HFFc6 (cell line): ENCODE results near the gene GPR12. TPM values are rescaled to one million over a fixed set of nuclear protein-coding genes. Genes with fewer than 3 reads are reported as not detected.

ENCODE experiments used
- DNase-seq: peaks from one replicate; pipeline ENCODE4 v3.0.0-alpha.2; 2018
- H3K27ac Mint-ChIP-seq: 2 replicates; pipeline ENCODE4 v1.8.0; 2020; ENCODE audit warnings: mild to moderate bottlenecking, mixed read lengths
- H3K27me3 Mint-ChIP-seq: 2 replicates; pipeline ENCODE4 v1.8.0; 2021; ENCODE audit warnings: mild to moderate bottlenecking, moderate library complexity, mixed read lengths; ENCODE audit not compliant: insufficient read depth
- H3K36me3 Mint-ChIP-seq: 2 replicates; pipeline ENCODE4 v1.8.0; 2021; ENCODE audit warnings: low read depth, mixed read lengths
- H3K4me1 Mint-ChIP-seq: 2 replicates; pipeline ENCODE4 v1.8.0; 2020; ENCODE audit warnings: low read depth, mixed read lengths
- H3K4me3 Mint-ChIP-seq: 2 replicates; pipeline ENCODE4 v1.8.0; 2020; ENCODE audit warnings: mild to moderate bottlenecking, moderate library complexity, mixed read lengths
- H3K9me3 Mint-ChIP-seq: 2 replicates; pipeline ENCODE4 v1.8.0; 2020; ENCODE audit warnings: mild to moderate bottlenecking, mixed read lengths
- CTCF ChIP-seq: fragments of 200-600 bp; sonication (generic); IDR thresholded peaks from 2 replicates; pipeline ENCODE4 v1.5.0; 2021; ENCODE audit warnings: antibody characterized with exemption, mild to moderate bottlenecking
- total RNA-seq, 6 experiments: library from RNA; stranded (reverse); fragmentation: NEBNext Ultra II Directional; extraction: Animal tissue kit (Norgen Biotek cat#: 25700); gene quantifications; 2 replicates in 1 of 6; 3 replicates in 5 of 6; pipeline ENCODE4 v1.2.3, GENCODE V29; 2021

GPR12 gene
- total RNA-seq, 6 experiments from 2014 or later = not detected

- Mint-ChIP-seq H3K36me3 (no peaks in the 10 kb centered on the region), H3K27ac (no peak overlapping the region), H3K4me3 (no peak overlapping the region), H3K4me1 (no peaks in the 10 kb centered on the region), H3K9me3 (no peaks in the 10 kb centered on the region), H3K27me3 (peaks cover 17% of the 10 kb centered on the region)
- no peak for DNase-seq
- no peak for TF ChIP-seq CTCF
These were observed 41.7 kb downstream of the GPR12 start for GRCh38 chr13:26718872-26719271.

GRCh38 chr13:26718146-26718545 lies 42.4 kb downstream of the GPR12 start:
- H3K4me1 Mint-ChIP-seq = no peaks in the 10 kb centered on the region
- no peak for DNase-seq
- no peaks in the 10 kb centered on the region for H3K36me3 Mint-ChIP-seq

GRCh38 chr13:26716984-26717383 lies 43.6 kb downstream of the GPR12 start:
- no peaks in the 10 kb centered on the region for H3K36me3 Mint-ChIP-seq
- no peaks in the 10 kb centered on the region for H3K4me1 Mint-ChIP-seq
- no peak overlapping the region for H3K27ac Mint-ChIP-seq
- no peak for DNase-seq
- H3K4me3 Mint-ChIP-seq = no peak overlapping the region
- H3K9me3 Mint-ChIP-seq = peaks cover 7% of the 10 kb centered on the region; the same call in 1 of the 2 replicates
- no peak for TF ChIP-seq CTCF
- H3K27me3 Mint-ChIP-seq = peaks cover 21% of the 10 kb centered on the region

More at GRCh38 chr13:26718146-26718545, 42.4 kb downstream of the GPR12 start:
- TF ChIP-seq CTCF = no peak
- Mint-ChIP-seq H3K9me3 (no peaks in the 10 kb centered on the region), H3K27me3 (peaks cover 17% of the 10 kb centered on the region), H3K4me3 (no peak overlapping the region), H3K27ac (no peak overlapping the region)

GRCh38 chr13:26713341-26713740 lies 47.2 kb downstream of the GPR12 start:
- H3K27ac Mint-ChIP-seq = no peak overlapping the region
- DNase-seq = no peak
- H3K9me3 Mint-ChIP-seq = peaks cover 7% of the 10 kb centered on the region; the same call in 1 of the 2 replicates
- H3K4me3 Mint-ChIP-seq = no peak overlapping the region
- TF ChIP-seq CTCF = no peak
- peaks cover 37% of the 10 kb centered on the region for H3K27me3 Mint-ChIP-seq
- H3K4me1 Mint-ChIP-seq = no peaks in the 10 kb centered on the region
- H3K36me3 Mint-ChIP-seq = no peaks in the 10 kb centered on the region

GRCh38 chr13:26711211-26711610 lies 49.4 kb downstream of the GPR12 start:
- no peak overlapping the region for H3K4me3 Mint-ChIP-seq
- no peak for DNase-seq
- no peaks in the 10 kb centered on the region for H3K4me1 Mint-ChIP-seq
- no peak for TF ChIP-seq CTCF
- H3K27ac Mint-ChIP-seq = no peak overlapping the region
- peaks cover 32% of the 10 kb centered on the region for H3K27me3 Mint-ChIP-seq
- H3K9me3 Mint-ChIP-seq = peaks cover 7% of the 10 kb centered on the region; the same call in 1 of the 2 replicates
- no peaks in the 10 kb centered on the region for H3K36me3 Mint-ChIP-seq

GRCh38 chr13:26710166-26710565 lies 50.4 kb downstream of the GPR12 start:
- Mint-ChIP-seq H3K4me1 (no peaks in the 10 kb centered on the region), H3K4me3 (no peak overlapping the region), H3K36me3 (no peaks in the 10 kb centered on the region), H3K27me3 (peaks cover 31% of the 10 kb centered on the region), H3K27ac (no peak overlapping the region), H3K9me3 (peaks cover 7% of the 10 kb centered on the region; the same call in 1 of the 2 replicates)
- no peak for DNase-seq
- no peak for TF ChIP-seq CTCF
